Breast epithelium (tissue), 3 donors: ENCODE results near the gene CDH26.

ENCODE experiments used
- CTCF ChIP-seq, 3 donors: fragments of 450-650 bp; IDR thresholded peaks; one replicate each; pipeline ENCODE4 v1.5.1; 2016 to 2017; ENCODE audit warnings: antibody characterized with exemption in 3 of 3, mild to moderate bottlenecking in 3 of 3, moderate library complexity in 3 of 3
- POLR2A ChIP-seq: fragments of 450-650 bp; IDR thresholded peaks from one replicate; pipeline ENCODE4 v1.6.1; 2016; ENCODE audit warnings: antibody characterized with exemption, mild to moderate bottlenecking, moderate library complexity
- POLR2AphosphoS5 ChIP-seq, 3 donors: sonication (generic); formaldehyde crosslinking; IDR thresholded peaks; one replicate each; pipeline ENCODE4 v1.6.1; 2017; ENCODE audit warnings: antibody characterized with exemption in 3 of 3

- no peak for TF ChIP-seq POLR2AphosphoS5 (IDR thresholded peaks at IDR 0.05)
- peak; percentile 38 to 55 (median 41) for TF ChIP-seq CTCF (IDR thresholded peaks at IDR 0.05)
- no peak for TF ChIP-seq POLR2A
Measured at GRCh38 chr20:59948828-59949720, 9.1 kb upstream of the CDH26 start.
